HepG2 (cell line): Measurements from ENCODE around the gene FOSL2. TPM values are rescaled to one million over a fixed set of nuclear protein-coding genes. Genes with fewer than 3 reads are reported as not detected.
A peak's percentile ranks its signal among the peaks of the same experiment; 100 is the strongest.

ENCODE experiments used
- ATF7 ChIP-seq, 2 experiments: fragments of 450-650 bp in 1 of 2; sonication (generic) in 1 of 2; formaldehyde crosslinking in 1 of 2; IDR thresholded peaks; 2 replicates each; pipeline versions ENCODE4 v1.4.0 to v1.6.1; 2016 to 2020; ENCODE audit warnings: antibody characterized with exemption in 1 of 2, mild to moderate bottlenecking in 1 of 2, missing genetic modification reagents in 1 of 2
- CBX2 ChIP-seq, 2 experiments: fragments of 200-600 bp in 1 of 2; sonication (generic); formaldehyde crosslinking in 1 of 2; IDR thresholded peaks; 2 replicates each; pipeline versions ENCODE4 v1.7.0 to v1.8.1; 2018 to 2022; ENCODE audit warnings: low read depth in 2 of 2, low read length in 1 of 2, mild to moderate bottlenecking in 1 of 2, missing genetic modification reagents in 1 of 2
- CC2D1A ChIP-seq: sonication (generic); formaldehyde crosslinking; IDR thresholded peaks from 2 replicates; pipeline ENCODE4 v1.8.1; 2023; ENCODE audit warnings: mild to moderate bottlenecking, missing genetic modification reagents
- CREB3 ChIP-seq: sonication (generic); formaldehyde crosslinking; IDR thresholded peaks from 2 replicates; pipeline ENCODE4 v1.5.0; 2020; ENCODE audit warnings: missing genetic modification reagents
- FLYWCH1 ChIP-seq: sonication (generic); formaldehyde crosslinking; IDR thresholded peaks from 2 replicates; pipeline ENCODE4 v1.8.1; 2023; ENCODE audit warnings: mild to moderate bottlenecking, missing genetic modification reagents
- MAFF ChIP-seq: IDR thresholded peaks from 2 replicates; pipeline ENCODE4 v1.6.1; 2011; ENCODE audit warnings: low read depth, low read length, improper control_type of control experiment
- NFE2L1 ChIP-seq: sonication (generic); formaldehyde crosslinking; IDR thresholded peaks from 2 replicates; pipeline ENCODE4 v1.4.0; 2020; ENCODE audit warnings: missing genetic modification reagents, mild to moderate bottlenecking, borderline replicate concordance
- SALL1 ChIP-seq: sonication (generic); formaldehyde crosslinking; IDR thresholded peaks from 2 replicates; pipeline ENCODE4 v1.8.0; 2022; ENCODE audit warnings: mild to moderate bottlenecking, missing genetic modification reagents
- SAP130 ChIP-seq: IDR thresholded peaks from 2 replicates; pipeline ENCODE4 v1.6.1; 2016; ENCODE audit warnings: low read depth
- SMARCE1 ChIP-seq: fragments of 450-650 bp; IDR thresholded peaks from 2 replicates; pipeline ENCODE4 v1.6.1; 2017; ENCODE audit warnings: borderline replicate concordance
- SOX5 ChIP-seq: IDR thresholded peaks from 2 replicates; pipeline ENCODE4 v1.6.1; 2016; ENCODE audit warnings: borderline replicate concordance
- TCF12 ChIP-seq, 2 experiments: fragments of 450-650 bp in 1 of 2; sonication (generic) in 1 of 2; formaldehyde crosslinking in 1 of 2; IDR thresholded peaks; 2 replicates each; pipeline versions ENCODE4 v1.6.1 to v1.8.0; 2017 to 2022; ENCODE audit warnings: antibody characterized with exemption in 1 of 2, mild to moderate bottlenecking in 1 of 2, missing genetic modification reagents in 1 of 2, moderate library complexity in 1 of 2
- TEAD3 ChIP-seq: optimal IDR thresholded peaks from 2 replicates; pipeline ENCODE3; 2016; ENCODE audit warnings: borderline replicate concordance
- ZFP90 ChIP-seq: sonication (generic); formaldehyde crosslinking; IDR thresholded peaks from 2 replicates; pipeline ENCODE4 v1.8.0; 2022; ENCODE audit warnings: missing genetic modification reagents, mild to moderate bottlenecking, inconsistent platforms, borderline replicate concordance
- ZFX ChIP-seq: sonication (generic); formaldehyde crosslinking; IDR thresholded peaks from 2 replicates; pipeline ENCODE4 v1.4.0; 2020; ENCODE audit warnings: mild to moderate bottlenecking, low read depth, missing genetic modification reagents, moderate library complexity
- ZFY ChIP-seq: sonication (generic); formaldehyde crosslinking; IDR thresholded peaks from 2 replicates; pipeline ENCODE4 v1.4.0; 2020; ENCODE audit warnings: missing genetic modification reagents
- ZGPAT ChIP-seq: IDR thresholded peaks from 2 replicates; pipeline ENCODE4 v1.6.1; 2016; ENCODE audit warnings: mild to moderate bottlenecking
- ZKSCAN8 ChIP-seq: IDR thresholded peaks from 2 replicates; pipeline ENCODE4 v1.6.1; 2016; ENCODE audit warnings: borderline replicate concordance, missing genetic modification reagents, missing compliant biosample characterization
- ZNF451 ChIP-seq: sonication (generic); formaldehyde crosslinking; IDR thresholded peaks from 2 replicates; pipeline ENCODE4 v1.5.0; 2020; ENCODE audit warnings: mild to moderate bottlenecking, missing genetic modification reagents
- ZNF547 ChIP-seq: sonication (generic); formaldehyde crosslinking; IDR thresholded peaks from 2 replicates; pipeline ENCODE4 v1.5.1; 2020; ENCODE audit warnings: mild to moderate bottlenecking, missing genetic modification reagents
- ZNF572 ChIP-seq: sonication (generic); formaldehyde crosslinking; IDR thresholded peaks from 2 replicates; pipeline ENCODE4 v1.5.1; 2020; ENCODE audit warnings: mild to moderate bottlenecking, missing genetic modification reagents
- ZNF605 ChIP-seq: sonication (generic); formaldehyde crosslinking; IDR thresholded peaks from 2 replicates; pipeline ENCODE4 v1.8.0; 2022; ENCODE audit warnings: mild to moderate bottlenecking, missing genetic modification reagents
- ZNF792 ChIP-seq: IDR thresholded peaks from 2 replicates; pipeline ENCODE4 v1.6.1; 2016
- ZNF883 ChIP-seq: sonication (generic); formaldehyde crosslinking; IDR thresholded peaks from 2 replicates; pipeline ENCODE4 v1.5.1; 2020; ENCODE audit warnings: mild to moderate bottlenecking, missing genetic modification reagents; ENCODE audit errors: not compliant biosample characterization
- polyA plus RNA-seq, 8 experiments: library from polyadenylated mRNA; depleted of rRNA in 3 of 8; stranded (reverse) in 7 of 8; unstranded in 1 of 8; fragments of >200 nt; fragmentation: Illumina TruSeq in 4 of 8; extraction: Trizol in 4 of 8; gene quantifications; 2 replicates each; pipeline versions ENCODE4 v1.2.1 to v1.2.3, GENCODE V29; 2011 to 2016; ENCODE audit warnings: low read depth in 4 of 8, missing spikeins in 1 of 8, mixed read lengths in 1 of 8; ENCODE audit not compliant: insufficient read depth in 1 of 8
- total RNA-seq, 5 experiments: library from RNA; depleted of rRNA; stranded (reverse); fragments of >200 nt; fragmentation: Illumina TruSeq; extraction: Trizol; gene quantifications; 2 replicates each; pipeline ENCODE4 v1.2.3, GENCODE V29; 2016; ENCODE audit warnings: low read depth in 1 of 5
- TF ChIP-seq, protein P1 (sequence below): sonication (generic); formaldehyde crosslinking; IDR thresholded peaks from 2 replicates; pipeline ENCODE4; 2020; ENCODE audit warnings: missing genetic modification reagents, mild to moderate bottlenecking, borderline replicate concordance

FOSL2 gene
- total and polyA plus RNA-seq, 2 of the 13 experiments (the other 11 are each of a cell fraction or from before 2014, with no cell fraction given), result 3.4 to 18.1 TPM

- TF ChIP-seq ZFX (CRISPR knock-in tag) (peak; percentile 45; the same call in 1 of the 2 replicates), TEAD3 (CRISPR knock-in tag) (peak; percentile 25), ZNF547 (CRISPR knock-in tag) (no peak; the same call in 1 of the 2 replicates), ZNF451 (CRISPR knock-in tag) (no peak), ZKSCAN8 (CRISPR knock-in tag) (no peak), SALL1 (CRISPR knock-in tag) (no peak), ZNF605 (no peak), ATF7 (IDR thresholded peaks at IDR 0.05) (no peak), ATF7 (CRISPR knock-in tag; IDR thresholded peaks at IDR 0.05) (no peak), CREB3 (CRISPR knock-in tag) (no peak), ZNF572 (no peak), CBX2 (IDR thresholded peaks at IDR 0.05; ENCODE audit: low read depth, low read length) (no peak), CBX2 (CRISPR knock-in tag; IDR thresholded peaks at IDR 0.05; ENCODE audit: low read depth) (no peak), NFE2L1 (CRISPR knock-in tag) (no peak), CC2D1A (no peak), SOX5 (CRISPR knock-in tag) (0 out of 2 replicates have a peak, but pooled peaks have one; percentile 25), SMARCE1 (no peak), FLYWCH1 (CRISPR knock-in tag) (no peak), ZNF883 (CRISPR knock-in tag) (no peak), MAFF (no peak), TCF12 (IDR thresholded peaks at IDR 0.05) (no peak), TCF12 (CRISPR knock-in tag; IDR thresholded peaks at IDR 0.05) (no peak), SAP130 (CRISPR knock-in tag) (0 out of 2 replicates have a peak, but pooled peaks have one; percentile 28), ZFP90 (peak; percentile 61; the same call in 1 of the 2 replicates), ZNF792 (CRISPR knock-in tag) (0 out of 2 replicates have a peak, but pooled peaks have one; percentile 19), ZGPAT (CRISPR knock-in tag) (no peak), ZFY (peak; percentile 35; the same call in 1 of the 2 replicates)
- TF ChIP-seq, protein P1, sequence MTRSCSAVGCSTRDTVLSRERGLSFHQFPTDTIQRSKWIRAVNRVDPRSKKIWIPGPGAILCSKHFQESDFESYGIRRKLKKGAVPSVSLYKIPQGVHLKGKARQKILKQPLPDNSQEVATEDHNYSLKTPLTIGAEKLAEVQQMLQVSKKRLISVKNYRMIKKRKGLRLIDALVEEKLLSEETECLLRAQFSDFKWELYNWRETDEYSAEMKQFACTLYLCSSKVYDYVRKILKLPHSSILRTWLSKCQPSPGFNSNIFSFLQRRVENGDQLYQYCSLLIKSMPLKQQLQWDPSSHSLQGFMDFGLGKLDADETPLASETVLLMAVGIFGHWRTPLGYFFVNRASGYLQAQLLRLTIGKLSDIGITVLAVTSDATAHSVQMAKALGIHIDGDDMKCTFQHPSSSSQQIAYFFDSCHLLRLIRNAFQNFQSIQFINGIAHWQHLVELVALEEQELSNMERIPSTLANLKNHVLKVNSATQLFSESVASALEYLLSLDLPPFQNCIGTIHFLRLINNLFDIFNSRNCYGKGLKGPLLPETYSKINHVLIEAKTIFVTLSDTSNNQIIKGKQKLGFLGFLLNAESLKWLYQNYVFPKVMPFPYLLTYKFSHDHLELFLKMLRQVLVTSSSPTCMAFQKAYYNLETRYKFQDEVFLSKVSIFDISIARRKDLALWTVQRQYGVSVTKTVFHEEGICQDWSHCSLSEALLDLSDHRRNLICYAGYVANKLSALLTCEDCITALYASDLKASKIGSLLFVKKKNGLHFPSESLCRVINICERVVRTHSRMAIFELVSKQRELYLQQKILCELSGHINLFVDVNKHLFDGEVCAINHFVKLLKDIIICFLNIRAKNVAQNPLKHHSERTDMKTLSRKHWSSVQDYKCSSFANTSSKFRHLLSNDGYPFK (CRISPR knock-in tag), result 0 out of 2 replicates have a peak, but pooled peaks have one; percentile 34
These were observed 36.4 kb upstream of the FOSL2 start (continued) for GRCh38 chr2:28356095-28356911.
